ENCODE results near the gene PDE4D.
A peak's percentile ranks its signal among the peaks of the same experiment; 100 is the strongest.

PDE4D gene

DNA sequence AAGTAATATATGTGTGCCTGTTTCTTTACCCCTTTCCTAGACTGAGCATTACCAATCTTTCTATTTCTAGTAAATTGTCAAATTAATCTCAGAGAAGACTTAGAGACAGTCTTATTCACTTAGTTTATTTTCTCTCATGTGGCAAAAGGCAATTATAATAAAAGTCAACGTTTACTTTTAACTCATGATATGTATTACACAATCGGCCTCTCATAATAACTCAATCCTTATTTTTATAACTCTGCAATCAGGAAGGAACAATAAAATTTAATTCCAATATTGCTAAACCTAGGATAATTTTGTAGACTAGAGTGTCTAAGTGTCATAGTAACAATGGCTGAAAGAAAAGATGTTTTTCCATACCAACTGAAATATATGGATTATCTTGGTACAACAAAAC is 214.6 kb downstream of the PDE4D start:
- DNase-seq (ENCODE audit: low read depth in 1 of 2, low spot score in 1 of 2), result no peak
- H3K27ac ChIP-seq (replicated peaks), result no peak overlapping the region
- no peak for TF ChIP-seq GABPA (IDR thresholded peaks at IDR 0.05; ENCODE audit: low read depth)
- TF ChIP-seq, protein P1, sequence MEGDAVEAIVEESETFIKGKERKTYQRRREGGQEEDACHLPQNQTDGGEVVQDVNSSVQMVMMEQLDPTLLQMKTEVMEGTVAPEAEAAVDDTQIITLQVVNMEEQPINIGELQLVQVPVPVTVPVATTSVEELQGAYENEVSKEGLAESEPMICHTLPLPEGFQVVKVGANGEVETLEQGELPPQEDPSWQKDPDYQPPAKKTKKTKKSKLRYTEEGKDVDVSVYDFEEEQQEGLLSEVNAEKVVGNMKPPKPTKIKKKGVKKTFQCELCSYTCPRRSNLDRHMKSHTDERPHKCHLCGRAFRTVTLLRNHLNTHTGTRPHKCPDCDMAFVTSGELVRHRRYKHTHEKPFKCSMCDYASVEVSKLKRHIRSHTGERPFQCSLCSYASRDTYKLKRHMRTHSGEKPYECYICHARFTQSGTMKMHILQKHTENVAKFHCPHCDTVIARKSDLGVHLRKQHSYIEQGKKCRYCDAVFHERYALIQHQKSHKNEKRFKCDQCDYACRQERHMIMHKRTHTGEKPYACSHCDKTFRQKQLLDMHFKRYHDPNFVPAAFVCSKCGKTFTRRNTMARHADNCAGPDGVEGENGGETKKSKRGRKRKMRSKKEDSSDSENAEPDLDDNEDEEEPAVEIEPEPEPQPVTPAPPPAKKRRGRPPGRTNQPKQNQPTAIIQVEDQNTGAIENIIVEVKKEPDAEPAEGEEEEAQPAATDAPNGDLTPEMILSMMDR (IDR thresholded peaks at IDR 0.05; ENCODE audit: insufficient read depth, low read length), result no peak
- no peak for TF ChIP-seq SPI1 (IDR thresholded peaks at IDR 0.05; ENCODE audit: borderline replicate concordance, low read depth)
- TF ChIP-seq, protein P2, sequence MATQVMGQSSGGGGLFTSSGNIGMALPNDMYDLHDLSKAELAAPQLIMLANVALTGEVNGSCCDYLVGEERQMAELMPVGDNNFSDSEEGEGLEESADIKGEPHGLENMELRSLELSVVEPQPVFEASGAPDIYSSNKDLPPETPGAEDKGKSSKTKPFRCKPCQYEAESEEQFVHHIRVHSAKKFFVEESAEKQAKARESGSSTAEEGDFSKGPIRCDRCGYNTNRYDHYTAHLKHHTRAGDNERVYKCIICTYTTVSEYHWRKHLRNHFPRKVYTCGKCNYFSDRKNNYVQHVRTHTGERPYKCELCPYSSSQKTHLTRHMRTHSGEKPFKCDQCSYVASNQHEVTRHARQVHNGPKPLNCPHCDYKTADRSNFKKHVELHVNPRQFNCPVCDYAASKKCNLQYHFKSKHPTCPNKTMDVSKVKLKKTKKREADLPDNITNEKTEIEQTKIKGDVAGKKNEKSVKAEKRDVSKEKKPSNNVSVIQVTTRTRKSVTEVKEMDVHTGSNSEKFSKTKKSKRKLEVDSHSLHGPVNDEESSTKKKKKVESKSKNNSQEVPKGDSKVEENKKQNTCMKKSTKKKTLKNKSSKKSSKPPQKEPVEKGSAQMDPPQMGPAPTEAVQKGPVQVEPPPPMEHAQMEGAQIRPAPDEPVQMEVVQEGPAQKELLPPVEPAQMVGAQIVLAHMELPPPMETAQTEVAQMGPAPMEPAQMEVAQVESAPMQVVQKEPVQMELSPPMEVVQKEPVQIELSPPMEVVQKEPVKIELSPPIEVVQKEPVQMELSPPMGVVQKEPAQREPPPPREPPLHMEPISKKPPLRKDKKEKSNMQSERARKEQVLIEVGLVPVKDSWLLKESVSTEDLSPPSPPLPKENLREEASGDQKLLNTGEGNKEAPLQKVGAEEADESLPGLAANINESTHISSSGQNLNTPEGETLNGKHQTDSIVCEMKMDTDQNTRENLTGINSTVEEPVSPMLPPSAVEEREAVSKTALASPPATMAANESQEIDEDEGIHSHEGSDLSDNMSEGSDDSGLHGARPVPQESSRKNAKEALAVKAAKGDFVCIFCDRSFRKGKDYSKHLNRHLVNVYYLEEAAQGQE (IDR thresholded peaks at IDR 0.05; ENCODE audit: insufficient replicate concordance, low read depth), result no peak
- H3K27me3 ChIP-seq (ENCODE audit: insufficient read depth, poor library complexity, severe bottlenecking), result no peaks in the 10 kb centered on the region
- no peak overlapping the region for H3K4me3 ChIP-seq (replicated peaks; ENCODE audit: insufficient read depth, low read length)

DNA sequence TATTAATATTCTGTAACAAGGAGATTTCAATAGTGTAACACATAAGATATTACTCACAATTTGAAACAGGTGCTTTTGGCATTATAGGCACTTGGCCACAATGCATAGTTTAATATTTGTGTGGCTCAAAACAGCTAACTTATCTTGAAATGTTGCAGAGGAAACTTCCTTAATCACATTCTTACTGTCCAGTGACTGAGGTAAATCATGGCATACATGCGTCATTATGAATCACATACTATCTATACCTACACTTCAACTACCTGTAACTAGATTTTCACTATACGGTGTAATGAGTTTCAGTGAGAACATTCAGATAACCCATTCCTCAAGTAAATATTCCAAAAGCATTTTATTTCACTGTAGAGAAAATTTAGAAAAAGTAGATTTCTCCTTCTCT is 218.8 kb downstream of the PDE4D start:
- Histone ChIP-seq H3K27ac (replicated peaks) (no peak overlapping the region), H3K27me3 (ENCODE audit: insufficient read depth, poor library complexity, severe bottlenecking) (no peaks in the 10 kb centered on the region), H3K4me3 (replicated peaks; ENCODE audit: insufficient read depth, low read length) (no peak overlapping the region)
- no peak for TF ChIP-seq GABPA (IDR thresholded peaks at IDR 0.05; ENCODE audit: low read depth)
- TF ChIP-seq SPI1 (IDR thresholded peaks at IDR 0.05; ENCODE audit: borderline replicate concordance, low read depth), result no peak
- TF ChIP-seq POLR2AphosphoS5 (IDR thresholded peaks at IDR 0.05; ENCODE audit: low read depth), result no peak
- TF ChIP-seq, protein P1 (IDR thresholded peaks at IDR 0.05; ENCODE audit: insufficient read depth, low read length), result no peak
- TF ChIP-seq, protein P2 (IDR thresholded peaks at IDR 0.05; ENCODE audit: insufficient replicate concordance, low read depth), result no peak
- DNase-seq (ENCODE audit: low read depth in 1 of 2, low spot score in 1 of 2), result no peak

DNA sequence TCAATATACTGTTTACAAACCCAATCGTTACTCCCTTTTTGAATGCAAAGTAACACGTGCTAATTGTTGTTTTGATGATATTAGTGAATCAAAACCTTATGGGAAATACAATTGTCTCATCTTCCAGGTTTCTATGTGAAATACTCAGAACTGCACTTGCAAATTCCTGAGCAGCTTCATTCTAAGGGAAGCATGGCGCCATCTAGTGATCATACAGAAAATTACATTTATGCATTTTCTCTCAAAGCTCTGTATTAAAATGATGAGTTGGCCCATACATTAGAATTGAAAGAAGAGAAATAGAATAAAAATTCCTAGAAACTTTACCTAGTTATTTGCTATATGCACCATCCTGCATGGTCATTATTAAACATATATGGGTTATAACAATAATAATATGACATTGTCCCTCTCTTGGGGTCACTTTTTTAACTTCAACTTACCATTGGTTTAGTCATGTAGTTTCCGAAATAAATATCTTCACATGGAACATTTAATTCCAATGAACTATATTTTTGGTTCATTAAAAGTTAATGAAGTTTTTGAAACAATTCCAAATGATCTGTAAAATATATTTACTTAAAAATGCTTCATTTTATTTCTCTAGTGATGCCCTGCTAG is 220.0 kb downstream of the PDE4D start:
- DNase-seq (ENCODE audit: low read depth in 1 of 2, low spot score in 1 of 2), result peak; percentile 1
- Histone ChIP-seq H3K27me3 (ENCODE audit: insufficient read depth, poor library complexity, severe bottlenecking) (no peaks in the 10 kb centered on the region), H3K27ac (replicated peaks) (no peak overlapping the region), H3K4me3 (replicated peaks; ENCODE audit: insufficient read depth, low read length) (no peak overlapping the region)
- TF ChIP-seq POLR2AphosphoS5 (IDR thresholded peaks at IDR 0.05; ENCODE audit: low read depth), result no peak
- TF ChIP-seq, protein P2 (IDR thresholded peaks at IDR 0.05; ENCODE audit: insufficient replicate concordance, low read depth), result no peak
- no peak for TF ChIP-seq GABPA (IDR thresholded peaks at IDR 0.05; ENCODE audit: low read depth)
- TF ChIP-seq, protein P1 (IDR thresholded peaks at IDR 0.05; ENCODE audit: insufficient read depth, low read length), result no peak
- no peak for TF ChIP-seq SPI1 (IDR thresholded peaks at IDR 0.05; ENCODE audit: borderline replicate concordance, low read depth)
